22Rv1 (cell line): ENCODE results near the gene GMDS.

Source experiments
- H3K27ac ChIP-seq: fragments of 450-650 bp; 2 replicates; pipeline ENCODE4 v1.5.1; 2017
- CTCF ChIP-seq: fragments of 450-650 bp; IDR thresholded peaks from 2 replicates; pipeline ENCODE4 v1.5.1; 2017; ENCODE audit warnings: mild to moderate bottlenecking
- ZFX ChIP-seq: fragments of 450-650 bp; IDR thresholded peaks from 2 replicates; pipeline ENCODE4 v1.6.1; 2017; ENCODE audit warnings: antibody characterized with exemption, borderline replicate concordance

Gene GMDS

GRCh38 chr6:1601158-1602048, 644.0 kb downstream of the GMDS start:
- H3K27ac ChIP-seq = no peak overlapping the region
- TF ChIP-seq ZFX (no peak), CTCF (no peak)

- H3K27ac ChIP-seq = no peak overlapping the region
- TF ChIP-seq ZFX (no peak), CTCF (no peak)
Measured at GRCh38 chr6:1600764-1601157, 644.6 kb downstream of the GMDS start.

GRCh38 chr6:1600063-1600763, 645.2 kb downstream of the GMDS start:
- TF ChIP-seq CTCF (no peak), ZFX (no peak)
- no peak overlapping the region for H3K27ac ChIP-seq

- TF ChIP-seq CTCF (no peak), ZFX (no peak)
- H3K27ac ChIP-seq = no peak overlapping the region
Measured at GRCh38 chr6:1599469-1599868, 645.9 kb downstream of the GMDS start.

- TF ChIP-seq CTCF = no peak
- TF ChIP-seq ZFX = no peak
- no peak overlapping the region for H3K27ac ChIP-seq
Measured at GRCh38 chr6:1598886-1599285, 646.5 kb downstream of the GMDS start.

GRCh38 chr6:1598433-1598832, 647.0 kb downstream of the GMDS start:
- H3K27ac ChIP-seq = no peak overlapping the region
- TF ChIP-seq CTCF (no peak), ZFX (no peak)

GRCh38 chr6:1597924-1598323, 647.5 kb downstream of the GMDS start:
- TF ChIP-seq CTCF = no peak
- TF ChIP-seq ZFX = no peak
- H3K27ac ChIP-seq = no peak overlapping the region
